ENCODE results near the gene LSM7.

LSM7 gene

DNA sequence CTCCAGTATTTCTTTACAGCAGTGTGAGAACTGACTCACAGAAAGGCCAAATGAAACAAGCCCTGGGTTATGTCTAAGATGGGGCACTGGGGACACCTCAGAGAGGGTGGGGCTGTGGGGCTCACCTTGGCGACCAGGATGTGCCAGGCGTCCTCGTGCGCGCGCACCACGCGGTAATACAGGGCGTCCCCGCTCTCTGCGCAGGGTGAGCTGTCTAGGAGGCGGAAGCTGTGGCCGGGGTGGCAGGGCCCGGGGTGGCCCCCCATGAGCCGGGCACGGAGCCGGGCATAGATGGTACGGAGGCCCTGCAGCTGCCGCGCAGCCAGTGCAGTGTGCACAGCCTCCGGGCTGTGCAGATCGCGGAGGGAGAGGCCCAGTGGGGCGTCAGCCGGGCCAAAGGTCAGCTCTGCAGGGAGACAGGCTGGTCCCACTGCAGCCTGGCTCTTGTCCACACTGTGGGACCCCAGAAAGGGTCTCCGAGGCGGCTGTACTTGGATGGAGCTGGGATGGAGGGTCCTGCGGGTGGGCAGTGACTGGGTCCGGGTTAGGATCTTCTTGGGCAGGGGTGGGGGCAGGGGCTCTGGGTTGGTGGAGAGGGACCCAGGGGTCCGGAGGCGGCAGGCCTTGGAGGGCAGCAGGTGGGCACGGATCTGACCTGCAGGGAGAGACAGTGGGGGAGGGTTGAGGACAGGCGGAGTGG, 49.8 kb downstream of the LSM7 start:
- no peak for DNase-seq (ENCODE audit: low spot score)

DNA sequence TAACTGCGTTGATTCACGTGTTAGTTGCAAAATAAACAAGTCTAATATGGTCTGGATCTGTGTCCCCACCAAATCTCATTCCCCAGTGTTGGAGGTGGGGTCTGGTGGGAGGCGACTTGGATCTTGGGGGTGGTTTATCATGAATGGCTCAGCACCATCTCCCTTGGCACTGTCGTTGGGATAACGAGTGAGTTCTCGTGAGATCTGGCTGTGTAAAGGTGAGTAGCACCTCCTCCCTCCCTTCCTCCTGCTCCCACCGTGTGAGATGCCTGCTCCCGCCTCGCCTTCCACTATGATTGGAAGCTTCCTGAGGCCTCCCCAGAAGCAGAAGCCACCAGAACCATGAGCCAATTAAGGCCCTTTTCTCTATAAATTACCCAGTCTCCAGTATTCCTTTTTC, 51.2 kb downstream of the LSM7 start:
- no peak for DNase-seq (ENCODE audit: low spot score)

DNA sequence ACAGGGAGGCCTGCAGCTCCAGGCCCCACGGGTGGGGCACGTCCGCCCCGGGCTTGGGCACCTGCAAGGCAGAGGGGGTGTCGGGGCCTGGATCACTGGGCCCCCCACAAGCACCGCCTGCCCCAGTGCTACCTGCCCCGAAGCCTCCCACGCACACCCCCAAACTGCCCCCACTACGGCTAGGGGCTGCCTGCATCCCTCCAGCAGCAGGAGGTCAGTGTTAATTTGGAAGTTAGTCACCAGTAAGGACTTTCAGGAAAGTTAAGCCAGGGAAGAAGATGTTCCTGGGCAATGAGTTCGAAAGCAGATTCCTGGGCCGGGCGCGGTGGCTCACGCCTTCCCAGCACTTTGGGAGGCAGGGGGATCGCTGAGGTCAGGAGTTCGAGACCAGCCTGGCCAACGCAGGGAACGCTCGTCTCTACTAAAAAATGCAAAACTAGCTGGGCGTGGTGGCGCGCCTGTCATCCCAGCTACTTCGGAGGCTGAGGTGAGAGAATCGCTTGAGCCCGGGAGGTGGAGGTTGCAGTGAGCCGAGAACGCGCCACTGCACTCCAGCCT, 51.9 kb downstream of the LSM7 start:
- no peak for DNase-seq (ENCODE audit: low spot score)

DNA sequence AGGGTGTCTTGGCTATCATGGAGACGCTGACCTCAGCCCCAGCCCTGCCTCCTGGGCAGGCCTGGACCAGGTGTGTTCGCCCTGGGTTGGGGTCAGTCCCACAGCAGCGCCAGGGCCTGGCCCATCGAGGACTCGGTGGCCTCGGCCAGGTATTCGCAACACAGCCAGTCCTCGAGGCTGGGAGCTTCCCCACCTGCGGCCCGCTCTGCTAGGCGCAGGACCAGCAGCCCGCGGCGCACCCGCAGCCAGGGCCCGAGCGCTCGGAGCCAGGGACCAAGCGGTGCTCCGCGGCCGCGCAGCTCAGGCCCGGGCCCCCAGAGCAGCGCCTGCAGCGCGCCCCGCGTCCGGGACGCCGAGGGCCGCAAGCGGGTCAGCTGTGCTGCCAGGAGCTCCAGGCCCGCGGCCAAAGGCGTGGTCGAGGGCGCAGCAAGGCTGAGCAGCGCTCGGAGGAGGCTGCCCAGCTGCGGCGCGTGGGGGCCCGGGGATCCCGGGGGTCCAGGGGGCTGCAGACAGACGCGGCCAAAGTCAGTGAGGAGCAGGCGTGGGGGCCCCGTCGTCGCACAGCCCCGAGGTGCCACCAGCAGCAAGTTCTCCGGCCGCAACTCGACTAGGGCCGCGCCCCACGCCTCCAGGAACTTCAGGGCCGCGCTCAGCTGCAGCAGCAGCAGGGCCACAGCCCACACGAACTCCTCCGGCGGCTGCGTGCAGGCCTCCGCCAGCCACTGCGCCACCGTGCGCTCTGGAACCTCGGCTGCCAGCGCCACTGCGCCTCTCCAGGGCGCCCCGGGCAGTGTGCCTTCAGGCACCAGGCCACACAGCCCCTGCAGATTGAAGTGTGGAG, 52.6 kb downstream of the LSM7 start:
- no peak for DNase-seq (ENCODE audit: low spot score)

DNA sequence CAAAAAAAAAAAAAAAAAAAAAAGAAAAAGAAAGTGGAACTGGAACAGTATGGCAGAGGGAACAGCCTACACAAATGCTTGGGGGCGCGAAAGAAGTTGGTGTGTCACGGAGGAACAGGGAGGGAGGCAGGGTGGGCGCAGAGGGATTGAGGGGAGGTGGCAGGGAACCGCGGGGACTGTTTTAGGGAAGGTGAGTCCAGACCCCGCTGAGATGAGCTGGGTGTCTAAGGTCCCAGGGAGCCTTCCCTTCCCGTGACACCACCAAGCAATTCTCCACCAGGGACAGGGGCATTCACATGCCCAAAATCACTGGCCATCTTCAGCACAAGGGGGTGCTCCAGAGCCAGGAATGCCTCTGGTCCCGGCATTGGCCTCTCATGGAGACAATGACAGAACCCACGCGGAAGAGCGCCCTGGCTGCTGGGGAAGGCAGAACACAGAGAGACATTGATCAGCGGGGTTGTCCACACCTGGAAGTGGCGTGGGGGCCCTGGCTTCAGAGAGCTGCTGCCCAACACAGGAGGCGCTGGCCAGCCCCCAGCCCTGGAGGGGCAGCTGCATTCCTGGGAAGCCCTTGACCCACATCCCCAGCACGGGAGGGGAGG, 53.4 kb downstream of the LSM7 start:
- DNase-seq (ENCODE audit: low spot score): peak; percentile 72

DNA sequence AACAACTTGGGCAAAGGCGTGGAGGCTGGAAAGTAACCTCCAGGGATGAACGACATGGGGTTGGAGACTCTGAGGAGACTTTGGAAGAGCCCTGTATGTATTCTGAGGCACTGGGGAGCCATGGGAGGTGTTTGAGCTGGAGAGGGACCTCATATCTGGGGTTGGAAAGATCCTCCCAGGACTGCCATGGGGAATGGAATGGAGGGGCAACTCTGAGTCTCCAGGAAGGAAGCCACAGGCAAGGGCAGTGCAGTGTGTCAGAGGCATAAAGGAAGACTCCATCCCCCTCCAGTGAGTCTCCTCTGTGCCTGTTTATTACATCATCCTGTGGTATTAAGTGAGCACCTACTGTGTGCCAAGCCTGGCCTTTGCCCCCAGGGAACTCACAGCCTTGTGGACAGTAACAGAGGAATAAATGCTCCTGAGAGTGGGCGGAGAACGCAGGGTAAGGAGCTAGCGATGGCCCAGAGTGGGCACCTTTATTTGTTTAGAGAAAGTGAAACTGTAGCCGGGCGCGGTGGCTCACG, 54.1 kb downstream of the LSM7 start:
- no peak for DNase-seq (ENCODE audit: low spot score)

DNA sequence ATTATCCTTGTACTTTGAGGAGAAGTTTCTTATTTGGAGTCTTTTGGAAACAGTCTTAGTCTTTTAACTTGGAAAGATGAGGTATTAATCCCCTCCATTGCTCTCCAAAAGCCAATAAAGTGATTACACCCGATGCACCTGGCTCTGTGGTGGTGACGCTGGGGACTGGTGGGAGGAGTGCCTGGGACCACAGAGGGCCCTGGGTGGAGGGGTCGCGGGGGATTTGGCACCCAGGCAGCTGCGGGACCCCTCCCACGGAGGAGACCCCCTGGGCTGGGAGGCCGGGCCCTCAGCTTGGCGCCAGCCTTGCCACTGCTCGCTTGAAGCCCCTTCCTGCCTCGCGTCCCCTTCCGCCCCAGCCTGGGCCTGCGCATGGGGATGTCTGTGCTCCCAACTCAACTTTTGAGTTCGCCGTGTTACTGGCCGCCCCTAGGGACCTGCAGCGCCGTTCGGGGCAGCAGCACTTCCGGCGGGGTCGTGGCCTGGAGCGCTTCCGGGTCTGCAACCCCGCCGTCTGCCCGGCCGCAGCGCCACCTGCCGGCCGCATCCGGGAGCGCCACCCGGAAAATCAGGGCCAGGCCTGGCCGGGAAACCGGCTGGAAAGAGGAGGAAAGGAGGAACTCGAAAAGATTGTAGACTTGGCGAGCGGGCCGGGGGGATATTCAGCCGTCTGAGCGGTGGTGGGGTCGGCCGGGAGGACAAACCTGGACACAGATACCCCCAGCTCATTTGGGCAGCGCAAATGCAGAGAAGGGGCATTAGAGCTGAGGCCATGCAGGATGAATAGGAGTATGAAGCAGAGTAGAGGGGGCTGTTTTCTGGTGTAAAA, 54.8 kb downstream of the LSM7 start:
- DNase-seq (ENCODE audit: low spot score): peak; percentile 89
